DMS 273 (cell line): Measurements from ENCODE around the gene NAA25.

Experiments
- DNase-seq: peaks from one replicate; lab custom pipeline; 2025; ENCODE audit not compliant: unreplicated experiment; lab: John Stamatoyannopoulos, UW

The NAA25 gene

DNA sequence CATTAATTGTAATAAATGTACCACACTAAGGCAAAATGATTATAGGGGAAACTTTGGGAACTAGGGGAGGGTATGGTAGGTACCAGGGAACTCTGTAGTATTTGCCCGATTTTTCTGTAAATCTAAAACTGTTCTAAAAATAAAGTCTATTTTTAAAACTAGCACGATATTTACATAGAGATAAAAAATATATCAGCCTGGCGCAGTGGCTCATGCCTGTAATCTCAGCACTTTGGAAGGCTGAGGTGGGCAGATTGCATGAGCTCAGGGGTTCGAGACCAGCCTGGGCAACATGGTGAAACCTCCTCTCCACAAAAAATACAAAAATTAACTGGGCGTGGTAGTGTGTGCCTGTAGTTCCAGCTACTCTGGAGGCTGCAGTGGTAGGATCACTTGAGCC is 128.0 kb downstream of the NAA25 start:
- DNase-seq = no peak

DNA sequence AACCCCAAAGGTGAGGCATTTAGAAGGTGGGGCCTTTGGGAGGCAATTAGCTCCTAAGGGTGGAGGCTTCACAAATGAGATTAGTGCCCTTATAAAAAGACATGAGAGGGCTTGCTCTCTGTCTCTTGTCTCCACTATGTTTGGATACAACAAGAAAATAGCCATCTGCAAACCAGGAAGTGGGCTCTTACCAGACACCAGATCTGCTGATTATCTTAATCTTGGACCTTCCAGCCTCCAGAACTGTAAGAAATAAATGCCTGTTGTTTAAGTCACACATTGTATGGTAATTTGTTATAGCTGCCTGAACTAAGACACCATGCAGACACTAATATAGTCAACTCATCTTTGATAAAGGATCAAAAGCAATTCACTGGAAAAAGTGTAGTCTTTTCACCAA is 130.0 kb downstream of the NAA25 start:
- DNase-seq = no peak

DNA sequence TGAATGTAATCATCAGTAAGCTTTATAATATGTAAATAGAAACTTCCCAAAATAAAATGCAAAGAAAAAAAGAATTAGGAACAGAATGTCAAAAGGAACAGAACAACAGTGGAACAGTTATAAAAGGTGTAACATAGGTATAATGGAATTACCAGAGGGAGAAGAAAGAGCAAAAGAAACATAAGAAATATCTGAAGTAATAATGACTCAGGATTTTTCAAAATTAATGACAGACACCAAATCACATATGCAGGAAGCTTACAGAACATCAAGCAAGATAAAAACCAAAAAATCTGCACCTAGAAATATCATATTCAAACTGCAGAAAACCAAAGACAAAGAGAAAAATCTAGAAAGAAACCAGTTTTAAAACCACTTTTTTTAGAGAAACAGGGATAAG is 131.7 kb downstream of the NAA25 start:
- DNase-seq = no peak
